ENCODE measurements around the gene ZNF221. TPM values are rescaled to one million over a fixed set of nuclear protein-coding genes. Genes with fewer than 3 reads are reported as not detected.

ZNF221 gene
- total and polyA plus RNA-seq, 2 experiments from 2014 or later = 1.5 to 9.2 TPM

DNA sequence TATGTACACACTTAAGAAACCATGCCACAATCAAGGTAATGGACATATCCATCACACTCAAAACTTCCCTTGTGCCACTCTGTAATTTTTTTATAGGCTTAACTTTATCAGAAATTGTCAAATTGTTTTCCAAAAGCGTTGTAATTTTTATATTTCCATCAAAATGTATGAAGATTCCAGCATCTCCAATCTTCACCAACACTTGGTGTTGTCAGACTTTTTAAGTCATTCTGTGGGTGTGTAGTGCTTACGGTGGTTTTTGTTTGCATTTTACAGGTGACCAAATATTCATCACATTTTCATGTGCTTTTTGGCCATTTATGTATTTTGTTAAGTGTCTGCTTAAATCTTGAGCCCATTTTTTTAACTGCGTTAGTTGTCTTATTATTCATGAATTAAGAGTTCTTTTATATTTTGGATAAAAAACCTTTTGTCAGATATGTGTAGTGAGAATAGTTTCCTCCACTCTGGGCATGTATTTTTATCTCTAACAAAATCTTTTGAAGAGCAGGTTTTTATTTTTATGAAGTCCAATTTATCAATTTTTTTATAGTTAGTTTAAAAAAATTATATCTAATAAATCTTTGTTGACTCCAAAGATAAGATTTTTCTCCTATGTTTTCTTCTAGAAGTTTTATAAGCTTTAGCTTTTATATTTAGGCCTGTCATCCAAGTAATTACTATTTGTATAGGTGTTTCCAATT, 11.3 kb upstream of the ZNF221 start:
- H3K27me3 ChIP-seq (ENCODE audit: insufficient read depth) = no peaks in the 10 kb centered on the region
- peaks cover 8% of the 10 kb centered on the region for H3K27me3 Mint-ChIP-seq (ENCODE audit: insufficient read depth, low read depth, poor library complexity)
- no peaks in the 10 kb centered on the region for H3F3A ChIP-seq (replicated peaks; ENCODE audit: low read depth)
- ATAC-seq = no peak
- H3K4me3 ChIP-seq = no peak overlapping the region
- H3K4me1 Mint-ChIP-seq = no peaks in the 10 kb centered on the region
- no peak overlapping the region for H3K27ac ChIP-seq (ENCODE audit: low read depth)
- H3K9me3 Mint-ChIP-seq = peaks cover 30% of the 10 kb centered on the region
- H3K4me1 ChIP-seq (ENCODE audit: insufficient read depth) = peaks cover 4% of the 10 kb centered on the region; the same call in 1 of the 2 replicates
- 0 out of 2 replicates have a peak, but pooled peaks cover 7% of the 10 kb centered on the region for H3K9me2 ChIP-seq (ENCODE audit: insufficient read depth)
- H4K20me1 ChIP-seq (replicated peaks; ENCODE audit: insufficient read depth) = no peaks in the 10 kb centered on the region
- H2AFZ ChIP-seq = no peak overlapping the region
- no peak for TF ChIP-seq EZH2phosphoT487 (IDR thresholded peaks at IDR 0.05; ENCODE audit: unreplicated experiment)
- no peak for TF ChIP-seq STAT1 (IDR thresholded peaks at IDR 0.05; ENCODE audit: unreplicated experiment)
- TF ChIP-seq, protein P1, sequence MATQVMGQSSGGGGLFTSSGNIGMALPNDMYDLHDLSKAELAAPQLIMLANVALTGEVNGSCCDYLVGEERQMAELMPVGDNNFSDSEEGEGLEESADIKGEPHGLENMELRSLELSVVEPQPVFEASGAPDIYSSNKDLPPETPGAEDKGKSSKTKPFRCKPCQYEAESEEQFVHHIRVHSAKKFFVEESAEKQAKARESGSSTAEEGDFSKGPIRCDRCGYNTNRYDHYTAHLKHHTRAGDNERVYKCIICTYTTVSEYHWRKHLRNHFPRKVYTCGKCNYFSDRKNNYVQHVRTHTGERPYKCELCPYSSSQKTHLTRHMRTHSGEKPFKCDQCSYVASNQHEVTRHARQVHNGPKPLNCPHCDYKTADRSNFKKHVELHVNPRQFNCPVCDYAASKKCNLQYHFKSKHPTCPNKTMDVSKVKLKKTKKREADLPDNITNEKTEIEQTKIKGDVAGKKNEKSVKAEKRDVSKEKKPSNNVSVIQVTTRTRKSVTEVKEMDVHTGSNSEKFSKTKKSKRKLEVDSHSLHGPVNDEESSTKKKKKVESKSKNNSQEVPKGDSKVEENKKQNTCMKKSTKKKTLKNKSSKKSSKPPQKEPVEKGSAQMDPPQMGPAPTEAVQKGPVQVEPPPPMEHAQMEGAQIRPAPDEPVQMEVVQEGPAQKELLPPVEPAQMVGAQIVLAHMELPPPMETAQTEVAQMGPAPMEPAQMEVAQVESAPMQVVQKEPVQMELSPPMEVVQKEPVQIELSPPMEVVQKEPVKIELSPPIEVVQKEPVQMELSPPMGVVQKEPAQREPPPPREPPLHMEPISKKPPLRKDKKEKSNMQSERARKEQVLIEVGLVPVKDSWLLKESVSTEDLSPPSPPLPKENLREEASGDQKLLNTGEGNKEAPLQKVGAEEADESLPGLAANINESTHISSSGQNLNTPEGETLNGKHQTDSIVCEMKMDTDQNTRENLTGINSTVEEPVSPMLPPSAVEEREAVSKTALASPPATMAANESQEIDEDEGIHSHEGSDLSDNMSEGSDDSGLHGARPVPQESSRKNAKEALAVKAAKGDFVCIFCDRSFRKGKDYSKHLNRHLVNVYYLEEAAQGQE (IDR thresholded peaks at IDR 0.05; ENCODE audit: unreplicated experiment) = no peak
- TF ChIP-seq NANOG (IDR thresholded peaks at IDR 0.05; ENCODE audit: borderline replicate concordance) = no peak
- no peak for TF ChIP-seq POLR2AphosphoS5 (IDR thresholded peaks at IDR 0.05; ENCODE audit: low read depth)
- TF ChIP-seq, protein P2, sequence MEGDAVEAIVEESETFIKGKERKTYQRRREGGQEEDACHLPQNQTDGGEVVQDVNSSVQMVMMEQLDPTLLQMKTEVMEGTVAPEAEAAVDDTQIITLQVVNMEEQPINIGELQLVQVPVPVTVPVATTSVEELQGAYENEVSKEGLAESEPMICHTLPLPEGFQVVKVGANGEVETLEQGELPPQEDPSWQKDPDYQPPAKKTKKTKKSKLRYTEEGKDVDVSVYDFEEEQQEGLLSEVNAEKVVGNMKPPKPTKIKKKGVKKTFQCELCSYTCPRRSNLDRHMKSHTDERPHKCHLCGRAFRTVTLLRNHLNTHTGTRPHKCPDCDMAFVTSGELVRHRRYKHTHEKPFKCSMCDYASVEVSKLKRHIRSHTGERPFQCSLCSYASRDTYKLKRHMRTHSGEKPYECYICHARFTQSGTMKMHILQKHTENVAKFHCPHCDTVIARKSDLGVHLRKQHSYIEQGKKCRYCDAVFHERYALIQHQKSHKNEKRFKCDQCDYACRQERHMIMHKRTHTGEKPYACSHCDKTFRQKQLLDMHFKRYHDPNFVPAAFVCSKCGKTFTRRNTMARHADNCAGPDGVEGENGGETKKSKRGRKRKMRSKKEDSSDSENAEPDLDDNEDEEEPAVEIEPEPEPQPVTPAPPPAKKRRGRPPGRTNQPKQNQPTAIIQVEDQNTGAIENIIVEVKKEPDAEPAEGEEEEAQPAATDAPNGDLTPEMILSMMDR (conservative IDR thresholded peaks at IDR 0.05; ENCODE audit: low read depth in 2 of 2) = no peak
- no peak for TF ChIP-seq ZNF114 (CRISPR knock-in tag; IDR thresholded peaks at IDR 0.05)
- TF ChIP-seq ZNF331 (CRISPR knock-in tag; IDR thresholded peaks at IDR 0.05; ENCODE audit: low read depth) = no peak
- TF ChIP-seq, protein P3, sequence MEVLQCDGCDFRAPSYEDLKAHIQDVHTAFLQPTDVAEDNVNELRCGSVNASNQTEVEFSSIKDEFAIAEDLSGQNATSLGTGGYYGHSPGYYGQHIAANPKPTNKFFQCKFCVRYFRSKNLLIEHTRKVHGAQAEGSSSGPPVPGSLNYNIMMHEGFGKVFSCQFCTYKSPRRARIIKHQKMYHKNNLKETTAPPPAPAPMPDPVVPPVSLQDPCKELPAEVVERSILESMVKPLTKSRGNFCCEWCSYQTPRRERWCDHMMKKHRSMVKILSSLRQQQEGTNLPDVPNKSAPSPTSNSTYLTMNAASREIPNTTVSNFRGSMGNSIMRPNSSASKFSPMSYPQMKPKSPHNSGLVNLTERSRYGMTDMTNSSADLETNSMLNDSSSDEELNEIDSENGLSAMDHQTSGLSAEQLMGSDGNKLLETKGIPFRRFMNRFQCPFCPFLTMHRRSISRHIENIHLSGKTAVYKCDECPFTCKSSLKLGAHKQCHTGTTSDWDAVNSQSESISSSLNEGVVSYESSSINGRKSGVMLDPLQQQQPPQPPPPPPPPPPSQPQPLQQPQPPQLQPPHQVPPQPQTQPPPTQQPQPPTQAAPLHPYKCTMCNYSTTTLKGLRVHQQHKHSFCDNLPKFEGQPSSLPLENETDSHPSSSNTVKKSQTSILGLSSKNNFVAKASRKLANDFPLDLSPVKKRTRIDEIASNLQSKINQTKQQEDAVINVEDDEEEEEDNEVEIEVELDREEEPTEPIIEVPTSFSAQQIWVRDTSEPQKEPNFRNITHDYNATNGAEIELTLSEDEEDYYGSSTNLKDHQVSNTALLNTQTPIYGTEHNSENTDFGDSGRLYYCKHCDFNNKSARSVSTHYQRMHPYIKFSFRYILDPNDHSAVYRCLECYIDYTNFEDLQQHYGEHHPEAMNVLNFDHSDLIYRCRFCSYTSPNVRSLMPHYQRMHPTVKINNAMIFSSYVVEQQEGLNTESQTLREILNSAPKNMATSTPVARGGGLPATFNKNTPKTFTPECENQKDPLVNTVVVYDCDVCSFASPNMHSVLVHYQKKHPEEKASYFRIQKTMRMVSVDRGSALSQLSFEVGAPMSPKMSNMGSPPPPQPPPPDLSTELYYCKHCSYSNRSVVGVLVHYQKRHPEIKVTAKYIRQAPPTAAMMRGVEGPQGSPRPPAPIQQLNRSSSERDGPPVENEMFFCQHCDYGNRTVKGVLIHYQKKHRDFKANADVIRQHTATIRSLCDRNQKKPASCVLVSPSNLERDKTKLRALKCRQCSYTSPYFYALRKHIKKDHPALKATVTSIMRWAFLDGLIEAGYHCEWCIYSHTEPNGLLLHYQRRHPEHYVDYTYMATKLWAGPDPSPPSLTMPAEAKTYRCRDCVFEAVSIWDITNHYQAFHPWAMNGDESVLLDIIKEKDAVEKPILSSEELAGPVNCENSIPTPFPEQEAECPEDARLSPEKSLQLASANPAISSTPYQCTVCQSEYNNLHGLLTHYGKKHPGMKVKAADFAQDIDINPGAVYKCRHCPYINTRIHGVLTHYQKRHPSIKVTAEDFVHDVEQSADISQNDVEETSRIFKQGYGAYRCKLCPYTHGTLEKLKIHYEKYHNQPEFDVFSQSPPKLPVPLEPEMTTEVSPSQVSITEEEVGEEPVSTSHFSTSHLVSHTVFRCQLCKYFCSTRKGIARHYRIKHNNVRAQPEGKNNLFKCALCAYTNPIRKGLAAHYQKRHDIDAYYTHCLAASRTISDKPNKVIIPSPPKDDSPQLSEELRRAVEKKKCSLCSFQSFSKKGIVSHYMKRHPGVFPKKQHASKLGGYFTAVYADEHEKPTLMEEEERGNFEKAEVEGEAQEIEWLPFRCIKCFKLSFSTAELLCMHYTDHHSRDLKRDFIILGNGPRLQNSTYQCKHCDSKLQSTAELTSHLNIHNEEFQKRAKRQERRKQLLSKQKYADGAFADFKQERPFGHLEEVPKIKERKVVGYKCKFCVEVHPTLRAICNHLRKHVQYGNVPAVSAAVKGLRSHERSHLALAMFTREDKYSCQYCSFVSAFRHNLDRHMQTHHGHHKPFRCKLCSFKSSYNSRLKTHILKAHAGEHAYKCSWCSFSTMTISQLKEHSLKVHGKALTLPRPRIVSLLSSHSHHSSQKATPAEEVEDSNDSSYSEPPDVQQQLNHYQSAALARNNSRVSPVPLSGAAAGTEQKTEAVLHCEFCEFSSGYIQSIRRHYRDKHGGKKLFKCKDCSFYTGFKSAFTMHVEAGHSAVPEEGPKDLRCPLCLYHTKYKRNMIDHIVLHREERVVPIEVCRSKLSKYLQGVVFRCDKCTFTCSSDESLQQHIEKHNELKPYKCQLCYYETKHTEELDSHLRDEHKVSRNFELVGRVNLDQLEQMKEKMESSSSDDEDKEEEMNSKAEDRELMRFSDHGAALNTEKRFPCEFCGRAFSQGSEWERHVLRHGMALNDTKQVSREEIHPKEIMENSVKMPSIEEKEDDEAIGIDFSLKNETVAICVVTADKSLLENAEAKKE (CRISPR knock-in tag; IDR thresholded peaks at IDR 0.05) = no peak
- TF ChIP-seq EZH2 (IDR thresholded peaks at IDR 0.05; ENCODE audit: low read depth, unreplicated experiment) = no peak
- no peaks in the 10 kb centered on the region for H3K36me3 Mint-ChIP-seq (ENCODE audit: low read depth)
- DNase-seq (ENCODE audit: low spot score) = no peak
- no peaks in the 10 kb centered on the region for H3K79me2 ChIP-seq (replicated peaks; ENCODE audit: insufficient read depth)
- H3K4me3 Mint-ChIP-seq = no peak overlapping the region
- H3K36me3 ChIP-seq (ENCODE audit: insufficient read depth) = no peaks in the 10 kb centered on the region
- H3K27ac Mint-ChIP-seq = no peak overlapping the region
- no peak overlapping the region for H3K4me2 ChIP-seq

All from GM23338 (cell line).